Ishikawa (cell line): ENCODE data around the gene TEX29.

ENCODE experiments used
- CEBPB ChIP-seq: IDR thresholded peaks from 2 replicates; pipeline ENCODE4 v1.6.1; 2012
- CREB1 ChIP-seq: IDR thresholded peaks from 2 replicates; pipeline ENCODE4 v1.6.1; 2012; ENCODE audit warnings: low read depth
- EGR1 ChIP-seq: IDR thresholded peaks from 2 replicates; pipeline ENCODE4 v1.6.1; 2012
- EP300 ChIP-seq: IDR thresholded peaks from 2 replicates; pipeline ENCODE4 v1.6.1; 2012; ENCODE audit warnings: borderline replicate concordance
- FOXM1 ChIP-seq: IDR thresholded peaks from 2 replicates; pipeline ENCODE4 v1.6.1; 2012; ENCODE audit warnings: low read depth, borderline replicate concordance
- NFIC ChIP-seq: IDR thresholded peaks from 2 replicates; pipeline ENCODE4 v1.6.1; 2012
- RAD21 ChIP-seq: IDR thresholded peaks from 2 replicates; pipeline ENCODE4 v1.6.1; 2012; ENCODE audit warnings: low read depth
- TAF1 ChIP-seq: IDR thresholded peaks from 2 replicates; pipeline ENCODE4 v1.6.1; 2012; ENCODE audit warnings: low read depth, mild to moderate bottlenecking
- TCF12 ChIP-seq: IDR thresholded peaks from 2 replicates; pipeline ENCODE4 v1.6.1; 2012; ENCODE audit warnings: low read depth
- TEAD4 ChIP-seq: IDR thresholded peaks from 2 replicates; pipeline ENCODE4 v1.6.1; 2012
- YY1 ChIP-seq: IDR thresholded peaks from 2 replicates; pipeline ENCODE4 v1.6.1; 2012; ENCODE audit warnings: low read depth
- ZBTB7A ChIP-seq: IDR thresholded peaks from 2 replicates; pipeline ENCODE4 v1.6.1; 2012; ENCODE audit warnings: low read depth
- TF ChIP-seq, protein P1 (sequence below): IDR thresholded peaks from 2 replicates; pipeline ENCODE4 v1.6.1; 2012; ENCODE audit warnings: low read depth, mild to moderate bottlenecking
- TF ChIP-seq, protein P2 (sequence below): IDR thresholded peaks from 2 replicates; pipeline ENCODE4 v1.6.1; 2012
- TF ChIP-seq, protein P3 (sequence below): IDR thresholded peaks from 2 replicates; pipeline ENCODE4 v1.6.1; 2012

Gene TEX29

DNA sequence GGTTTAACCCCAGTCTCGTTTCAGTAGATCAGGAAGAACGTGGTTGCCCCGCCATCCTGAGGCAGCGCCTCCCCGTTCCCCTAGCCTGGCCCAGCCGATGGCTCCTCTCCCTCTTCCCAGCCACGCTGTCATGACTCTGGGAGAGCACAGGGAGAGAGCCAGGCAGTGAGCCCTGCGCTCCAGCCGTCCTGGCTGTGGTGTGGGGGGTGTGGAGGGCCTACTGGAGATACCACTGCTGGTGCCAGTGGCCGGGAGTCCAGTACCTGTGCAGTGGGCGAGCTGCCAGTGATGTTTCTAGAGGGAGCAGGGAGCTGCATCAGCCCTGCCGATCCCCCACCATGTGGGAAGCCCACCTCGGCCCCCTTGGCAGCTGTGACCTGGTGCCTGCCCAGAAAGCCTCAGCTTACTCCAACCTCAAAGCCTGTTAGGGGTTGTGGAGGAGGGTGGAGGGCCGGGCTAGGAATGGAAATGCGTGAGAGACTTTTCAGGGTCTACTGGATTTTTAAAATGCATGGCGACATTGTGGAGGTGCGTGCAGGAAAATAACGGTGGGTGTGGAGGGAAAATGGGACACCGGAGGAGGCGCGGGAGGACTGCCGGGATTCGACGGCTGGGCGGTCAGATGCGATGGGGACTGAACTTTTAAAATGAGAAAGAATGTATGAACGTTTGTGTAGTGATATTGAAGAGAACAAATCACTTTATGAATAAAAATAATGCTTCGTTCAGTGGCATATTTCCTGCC, 4.9 kb downstream of the TEX29 start:
- no peak for TF ChIP-seq YY1
- TF ChIP-seq FOXM1, result no peak
- no peak for TF ChIP-seq EGR1
- no peak for TF ChIP-seq CEBPB
- TF ChIP-seq, protein P1, sequence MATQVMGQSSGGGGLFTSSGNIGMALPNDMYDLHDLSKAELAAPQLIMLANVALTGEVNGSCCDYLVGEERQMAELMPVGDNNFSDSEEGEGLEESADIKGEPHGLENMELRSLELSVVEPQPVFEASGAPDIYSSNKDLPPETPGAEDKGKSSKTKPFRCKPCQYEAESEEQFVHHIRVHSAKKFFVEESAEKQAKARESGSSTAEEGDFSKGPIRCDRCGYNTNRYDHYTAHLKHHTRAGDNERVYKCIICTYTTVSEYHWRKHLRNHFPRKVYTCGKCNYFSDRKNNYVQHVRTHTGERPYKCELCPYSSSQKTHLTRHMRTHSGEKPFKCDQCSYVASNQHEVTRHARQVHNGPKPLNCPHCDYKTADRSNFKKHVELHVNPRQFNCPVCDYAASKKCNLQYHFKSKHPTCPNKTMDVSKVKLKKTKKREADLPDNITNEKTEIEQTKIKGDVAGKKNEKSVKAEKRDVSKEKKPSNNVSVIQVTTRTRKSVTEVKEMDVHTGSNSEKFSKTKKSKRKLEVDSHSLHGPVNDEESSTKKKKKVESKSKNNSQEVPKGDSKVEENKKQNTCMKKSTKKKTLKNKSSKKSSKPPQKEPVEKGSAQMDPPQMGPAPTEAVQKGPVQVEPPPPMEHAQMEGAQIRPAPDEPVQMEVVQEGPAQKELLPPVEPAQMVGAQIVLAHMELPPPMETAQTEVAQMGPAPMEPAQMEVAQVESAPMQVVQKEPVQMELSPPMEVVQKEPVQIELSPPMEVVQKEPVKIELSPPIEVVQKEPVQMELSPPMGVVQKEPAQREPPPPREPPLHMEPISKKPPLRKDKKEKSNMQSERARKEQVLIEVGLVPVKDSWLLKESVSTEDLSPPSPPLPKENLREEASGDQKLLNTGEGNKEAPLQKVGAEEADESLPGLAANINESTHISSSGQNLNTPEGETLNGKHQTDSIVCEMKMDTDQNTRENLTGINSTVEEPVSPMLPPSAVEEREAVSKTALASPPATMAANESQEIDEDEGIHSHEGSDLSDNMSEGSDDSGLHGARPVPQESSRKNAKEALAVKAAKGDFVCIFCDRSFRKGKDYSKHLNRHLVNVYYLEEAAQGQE, result no peak
- no peak for TF ChIP-seq CREB1
- no peak for TF ChIP-seq NFIC
- TF ChIP-seq, protein P2, sequence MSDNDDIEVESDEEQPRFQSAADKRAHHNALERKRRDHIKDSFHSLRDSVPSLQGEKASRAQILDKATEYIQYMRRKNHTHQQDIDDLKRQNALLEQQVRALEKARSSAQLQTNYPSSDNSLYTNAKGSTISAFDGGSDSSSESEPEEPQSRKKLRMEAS, result no peak
- no peak for TF ChIP-seq RAD21
- TF ChIP-seq TEAD4, result no peak
- TF ChIP-seq ZBTB7A, result no peak
- TF ChIP-seq, protein P3, sequence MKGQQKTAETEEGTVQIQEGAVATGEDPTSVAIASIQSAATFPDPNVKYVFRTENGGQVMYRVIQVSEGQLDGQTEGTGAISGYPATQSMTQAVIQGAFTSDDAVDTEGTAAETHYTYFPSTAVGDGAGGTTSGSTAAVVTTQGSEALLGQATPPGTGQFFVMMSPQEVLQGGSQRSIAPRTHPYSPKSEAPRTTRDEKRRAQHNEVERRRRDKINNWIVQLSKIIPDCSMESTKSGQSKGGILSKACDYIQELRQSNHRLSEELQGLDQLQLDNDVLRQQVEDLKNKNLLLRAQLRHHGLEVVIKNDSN, result no peak
- TF ChIP-seq EP300, result no peak
- no peak for TF ChIP-seq TAF1
- TF ChIP-seq TCF12, result no peak

DNA sequence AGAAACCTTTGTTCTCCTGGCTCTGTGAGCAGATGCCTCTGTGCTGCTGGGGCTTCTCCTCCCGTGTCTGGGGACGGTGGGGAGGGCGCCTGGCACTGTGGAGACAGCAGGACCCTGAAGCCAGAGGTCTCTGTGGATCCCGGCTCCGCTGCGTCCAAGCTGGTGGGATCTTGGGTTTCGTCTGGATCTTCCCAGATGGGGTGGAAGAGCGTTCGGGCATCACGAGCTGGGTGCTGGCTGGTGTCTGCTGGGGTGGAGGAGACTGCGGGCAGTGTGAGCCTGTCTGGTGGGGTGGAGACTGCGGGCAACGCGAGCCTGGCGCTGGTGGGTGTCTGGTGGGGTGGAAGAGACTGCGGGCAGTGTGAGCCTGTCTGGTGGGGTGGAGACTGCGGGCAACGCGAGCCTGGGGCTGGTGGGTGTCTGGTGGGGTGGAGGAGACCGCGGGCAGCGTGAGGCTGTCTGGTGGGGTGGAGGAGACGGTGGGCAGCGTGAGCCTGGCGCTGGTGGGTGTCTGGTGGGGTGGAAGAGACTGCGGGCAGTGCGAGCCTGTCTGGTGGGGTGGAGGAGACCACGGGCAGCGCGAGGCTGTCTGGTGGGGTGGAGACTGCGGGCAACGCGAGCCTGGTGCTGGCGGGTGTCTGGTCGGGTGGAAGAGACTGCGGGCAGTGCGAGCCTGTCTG, 5.6 kb downstream of the TEX29 start:
- TF ChIP-seq, protein P2, result no peak
- no peak for TF ChIP-seq ZBTB7A
- TF ChIP-seq, protein P1, result no peak
- no peak for TF ChIP-seq EGR1
- TF ChIP-seq TCF12, result no peak
- TF ChIP-seq, protein P3, result no peak
- TF ChIP-seq TEAD4, result no peak
- no peak for TF ChIP-seq EP300
- TF ChIP-seq FOXM1, result no peak
- no peak for TF ChIP-seq RAD21
- no peak for TF ChIP-seq TAF1
- TF ChIP-seq YY1, result no peak

DNA sequence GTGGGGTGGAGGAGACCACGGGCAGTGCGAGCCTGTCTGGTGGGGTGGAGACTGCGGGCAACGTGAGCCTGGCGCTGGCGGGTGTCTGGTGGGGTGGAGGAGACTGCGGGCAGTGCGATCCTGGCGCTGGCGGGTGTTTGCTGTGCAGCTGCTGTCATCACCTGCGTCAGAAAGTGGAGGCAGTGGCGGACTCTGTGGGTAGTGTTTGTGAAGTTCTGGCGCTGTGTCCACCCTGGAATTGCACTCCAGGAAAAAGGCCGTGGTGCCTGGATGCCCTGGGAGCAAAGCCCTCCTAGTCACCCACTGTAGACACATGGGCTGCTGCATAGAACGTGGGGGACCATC, 6.2 kb downstream of the TEX29 start:
- TF ChIP-seq CREB1 (no peak), TEAD4 (no peak)

DNA sequence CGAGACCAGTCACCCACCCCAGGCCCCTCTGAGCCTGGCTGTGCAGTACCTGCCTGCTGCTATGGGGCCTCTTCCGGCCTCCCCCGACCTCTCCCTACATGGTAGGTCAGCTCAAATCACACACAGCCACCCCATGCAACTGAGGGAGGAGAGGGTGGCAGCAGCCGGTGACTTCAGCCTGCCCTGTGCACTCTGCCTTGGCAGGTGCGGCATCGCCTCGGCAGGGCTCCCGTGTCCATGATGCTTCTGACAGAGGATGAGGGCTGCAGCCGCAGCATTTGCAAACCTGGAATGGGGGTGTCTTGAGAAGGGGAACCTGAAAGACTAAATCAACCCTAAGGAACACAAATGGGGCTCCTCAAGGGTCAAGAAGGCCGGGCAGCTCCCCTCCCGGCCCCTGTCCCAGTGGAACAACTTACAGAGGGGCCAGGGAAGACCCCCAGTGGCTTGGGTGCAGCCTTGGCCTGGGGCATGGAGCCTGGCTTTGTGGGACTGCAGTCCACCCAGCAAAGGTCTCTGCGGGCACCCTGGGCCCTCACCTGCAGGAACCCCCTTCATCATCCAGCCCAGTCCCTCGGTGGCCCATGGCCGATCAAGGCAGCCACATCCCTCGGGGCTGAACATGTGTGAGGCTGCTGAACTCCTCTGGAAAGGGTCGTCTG, 6.7 kb downstream of the TEX29 start:
- TF ChIP-seq CEBPB (no peak), YY1 (no peak), EP300 (no peak), EGR1 (no peak), TEAD4 (no peak), RAD21 (no peak), NFIC (no peak), ZBTB7A (no peak), CREB1 (no peak), TCF12 (no peak), FOXM1 (no peak)
- TF ChIP-seq, protein P2, result no peak
- TF ChIP-seq, protein P3, result no peak
